Activated T-helper 1 cell treated with anti-CD3 and anti-CD28 coated beads, Interleukin-2, amount 50 U/mL, for 16 hours (primary cell): ENCODE results near the gene OS9.
"Not testable (repeated sequence)": the region's sequence is repeated elsewhere in the genome, so short reads cannot be mapped to it uniquely, and the experiment has no call there.

ENCODE experiments used
- DNase-seq, 2 donors: peaks; one replicate each; pipeline ENCODE4 v3.0.0-alpha.2; 2020; ENCODE audit warnings: low read depth in 1 of 2, low spot score in 1 of 2

The OS9 gene

GRCh38 chr12:57721846-57722608 lies 28.1 kb downstream of the OS9 start:
- DNase-seq, result not testable (repeated sequence)

DNA sequence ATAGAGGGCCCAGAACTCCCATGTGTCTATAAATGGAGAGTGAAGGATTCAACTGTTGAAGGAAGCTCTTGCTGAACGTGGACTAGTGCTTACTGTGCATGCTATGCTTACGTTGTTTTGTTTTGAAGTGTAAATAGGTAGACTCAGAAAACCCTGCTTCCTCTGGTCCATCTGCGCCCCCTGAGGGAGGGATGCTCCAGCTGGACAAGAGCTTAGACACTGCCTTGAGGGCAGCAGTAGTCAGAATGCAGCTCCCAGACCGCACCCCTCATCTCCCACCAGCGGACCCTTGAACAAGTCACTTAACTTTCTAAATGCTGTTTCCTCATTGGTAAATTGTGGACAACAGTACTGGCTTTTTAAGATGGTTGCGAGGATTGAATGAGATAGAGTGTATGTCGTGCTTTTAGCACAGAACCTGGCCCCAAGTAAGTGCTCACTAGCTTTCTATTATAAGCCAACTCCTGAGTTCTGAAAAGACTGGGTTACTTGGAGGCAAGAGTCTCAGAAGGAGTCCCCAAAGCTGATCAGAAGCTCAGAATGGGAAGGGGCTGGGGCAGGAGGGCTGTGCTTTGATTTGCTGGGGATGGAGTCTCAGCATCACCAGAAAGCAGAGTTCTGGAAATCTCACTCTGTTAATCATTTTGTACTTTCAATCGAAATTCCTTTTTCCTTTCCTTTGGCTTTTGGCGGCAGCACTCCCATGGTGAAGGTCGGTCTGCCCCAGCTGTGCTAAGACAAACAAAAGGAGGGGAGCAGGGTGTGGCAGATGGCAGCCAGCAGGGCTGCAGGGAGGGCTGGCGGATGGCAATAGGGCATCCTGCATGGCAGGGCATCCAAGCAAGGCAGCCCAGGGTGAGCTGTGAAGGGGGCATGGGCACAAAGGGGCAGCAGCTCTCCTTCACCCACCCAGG lies 29.0 kb downstream of the OS9 start:
- DNase-seq, result no peak

DNA sequence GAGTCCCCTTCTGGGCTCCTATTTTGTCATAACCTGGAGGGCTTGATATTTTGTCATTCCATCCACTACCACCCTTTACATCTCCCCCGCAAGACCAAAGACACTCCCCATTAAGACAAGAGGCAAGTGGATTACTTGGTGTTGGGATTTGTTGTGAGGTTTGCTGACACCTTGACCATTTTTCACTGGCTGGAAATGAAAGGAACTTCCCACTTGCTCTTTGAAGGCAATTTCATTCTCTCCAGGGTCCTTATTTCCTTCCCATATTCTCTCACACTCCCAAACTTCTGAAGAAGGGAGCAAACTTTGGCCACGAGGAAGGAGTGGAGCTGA lies 29.7 kb downstream of the OS9 start:
- DNase-seq, result no peak

GRCh38 chr12:57724003-57724935 lies 30.3 kb downstream of the OS9 start:
- no peak for DNase-seq

- no peak for DNase-seq
Observed at GRCh38 chr12:57724936-57725740, 31.2 kb downstream of the OS9 start.

GRCh38 chr12:57725851-57726150 lies 31.9 kb downstream of the OS9 start:
- no peak for DNase-seq

GRCh38 chr12:57726151-57726883 lies 32.4 kb downstream of the OS9 start:
- no peak for DNase-seq

- no peak for DNase-seq
Observed at GRCh38 chr12:57726884-57727757, 33.2 kb downstream of the OS9 start.

DNA sequence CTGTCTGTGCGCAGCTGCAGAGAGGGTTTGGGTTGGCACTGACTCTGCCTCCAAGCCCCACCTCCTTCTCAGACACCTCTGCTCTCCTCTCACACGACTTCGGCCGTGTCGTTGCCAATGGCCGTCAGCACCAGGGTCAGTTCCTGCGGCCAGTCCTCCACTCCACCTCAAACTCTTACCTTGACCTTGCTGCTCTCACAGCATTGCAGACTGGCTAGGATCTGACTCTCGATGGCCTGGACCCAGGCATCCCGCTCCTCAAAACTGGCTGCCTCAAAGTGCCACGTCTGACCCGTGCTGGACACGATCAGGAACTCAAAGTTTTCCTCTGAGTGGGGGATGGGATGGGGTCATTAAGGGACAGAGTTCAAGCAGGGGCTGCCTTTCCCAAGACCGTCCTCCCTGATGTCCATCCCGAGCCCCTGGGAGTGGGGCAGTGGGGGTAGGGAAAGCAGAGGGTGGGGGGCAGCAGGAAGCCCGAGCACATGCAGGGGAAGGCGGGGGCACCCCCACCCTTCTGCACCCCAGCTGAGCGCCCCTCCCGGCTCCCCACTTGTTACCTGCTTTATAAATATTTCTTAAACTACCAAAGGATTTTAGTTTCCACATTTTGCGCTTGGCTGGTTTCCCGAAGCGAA lies 33.9 kb downstream of the OS9 start:
- no peak for DNase-seq

DNA sequence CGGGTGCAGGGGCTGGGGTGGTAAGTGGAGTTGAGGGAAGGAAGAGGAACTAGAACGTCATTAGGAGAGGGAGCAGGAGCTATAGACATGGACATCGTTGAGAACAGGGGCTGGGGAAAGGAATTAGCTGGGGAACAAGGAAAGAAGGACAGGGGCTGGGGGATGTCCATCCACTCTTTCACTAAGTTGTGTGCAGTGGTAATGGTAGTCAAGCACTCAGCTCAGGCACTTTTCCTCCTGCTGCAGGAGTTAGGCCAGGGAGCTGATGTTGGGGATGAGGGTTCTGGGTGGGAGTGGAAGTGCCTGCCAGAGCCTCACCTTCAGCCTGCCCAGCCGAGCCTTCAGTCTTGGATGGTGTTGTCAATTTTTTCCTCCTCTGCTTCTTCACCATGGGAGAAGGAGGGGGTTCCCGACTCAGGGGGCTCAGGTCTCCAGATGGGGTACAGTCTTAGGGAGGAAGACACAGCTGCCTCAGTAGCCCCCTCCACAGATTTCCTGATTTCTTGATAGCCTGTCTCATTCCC lies 35.5 kb downstream of the OS9 start:
- no peak for DNase-seq

- DNase-seq, result no peak
Observed at GRCh38 chr12:57730336-57731067, 36.6 kb downstream of the OS9 start.

- no peak for DNase-seq
Observed at GRCh38 chr12:57731411-57732080, 37.6 kb downstream of the OS9 start.

DNA sequence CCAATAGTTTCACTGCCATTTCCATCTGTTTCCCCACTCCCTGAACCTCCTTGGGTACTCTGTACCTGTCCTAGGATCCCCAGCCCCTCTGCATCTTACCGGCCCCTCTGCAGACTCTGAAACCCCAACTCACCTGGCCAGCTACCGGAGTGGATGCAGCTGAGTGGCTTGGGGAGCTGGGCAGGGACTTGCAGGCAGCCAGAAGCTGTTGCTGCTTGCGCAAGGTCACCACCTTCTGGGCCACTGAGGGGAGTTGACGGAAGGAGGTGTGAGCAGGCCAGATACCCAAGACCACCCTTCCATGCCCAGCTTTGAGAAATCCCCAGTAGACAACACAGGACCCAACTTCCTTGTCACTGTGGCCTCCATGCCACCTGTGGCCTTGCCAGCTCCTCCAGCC lies 38.3 kb downstream of the OS9 start:
- no peak for DNase-seq

- DNase-seq, result no peak
Observed at GRCh38 chr12:57732726-57733593, 39.0 kb downstream of the OS9 start.

- DNase-seq, result no peak
Observed at GRCh38 chr12:57733928-57734327, 40.0 kb downstream of the OS9 start.

GRCh38 chr12:57734591-57734990 lies 40.7 kb downstream of the OS9 start:
- no peak for DNase-seq
